SK-N-MC (cell line): Measurements from ENCODE around the gene KRTAP1-4.
"Not testable (repeated sequence)": the region's sequence is repeated elsewhere in the genome, so short reads cannot be mapped to it uniquely, and the experiment has no call there.

Source experiments
- DNase-seq: peaks from one replicate; pipeline ENCODE4 v3.0.0-alpha.2; 2011; ENCODE audit warnings: low read depth, low spot score
- H3K27ac ChIP-seq: fragments of 200-600 bp; sonication (generic); 2 replicates; pipeline ENCODE4 v1.5.1; 2016; ENCODE audit warnings: mixed run types
- H3K36me3 ChIP-seq: fragments of 200-600 bp; sonication (generic); 2 replicates; pipeline ENCODE4 v1.6.1; 2017; ENCODE audit warnings: antibody characterized with exemption, low read length, mixed read lengths; ENCODE audit not compliant: insufficient read depth
- H3K4me3 ChIP-seq: fragments of 200-600 bp; sonication (generic); 2 replicates; pipeline ENCODE4 v1.5.1; 2016
- H3K9ac ChIP-seq: fragments of 200-600 bp; sonication (generic); 2 replicates; pipeline ENCODE4 v1.8.0; 2017; ENCODE audit warnings: mixed run types, mixed read lengths; ENCODE audit not compliant: insufficient read length
- H3K9me3 ChIP-seq: fragments of 200-600 bp; sonication (generic); 2 replicates; pipeline ENCODE4 v1.6.1; 2017; ENCODE audit warnings: low read depth, mild to moderate bottlenecking, antibody characterized with exemption, low read length, moderate library complexity, mixed read lengths
- EZH2 ChIP-seq: fragments of 200-600 bp; sonication (generic); IDR thresholded peaks from one replicate; pipeline ENCODE4 v1.6.1; 2017; ENCODE audit warnings: antibody characterized with exemption
- FOXP2 ChIP-seq: optimal IDR thresholded peaks from 2 replicates; pipeline ENCODE3; 2011; ENCODE audit warnings: mild to moderate bottlenecking, moderate library complexity; ENCODE audit not compliant: insufficient read depth; ENCODE audit errors: extremely low read length, control extremely low read depth
- POLR2AphosphoS5 ChIP-seq: IDR thresholded peaks from 2 replicates; pipeline ENCODE4 v1.6.1; 2012; ENCODE audit warnings: mild to moderate bottlenecking, low read depth, low read length, borderline replicate concordance

The KRTAP1-4 gene

GRCh38 chr17:41054025-41054424, 24.0 kb upstream of the KRTAP1-4 start:
- H3K9me3 ChIP-seq = peaks cover 3% of the 10 kb centered on the region; the same call in 1 of the 2 replicates
- TF ChIP-seq POLR2AphosphoS5 = no peak
- no peak for TF ChIP-seq FOXP2
- no peak for TF ChIP-seq EZH2
- H3K9ac ChIP-seq = no peak overlapping the region
- H3K4me3 ChIP-seq = no peak overlapping the region
- H3K36me3 ChIP-seq = no peaks in the 10 kb centered on the region
- DNase-seq = no peak
- H3K27ac ChIP-seq = no peak overlapping the region

GRCh38 chr17:41052566-41052965, 22.6 kb upstream of the KRTAP1-4 start:
- Histone ChIP-seq H3K27ac (no peak overlapping the region), H3K36me3 (no peaks in the 10 kb centered on the region), H3K9ac (no peak overlapping the region), H3K4me3 (no peak overlapping the region), H3K9me3 (peaks cover 3% of the 10 kb centered on the region; the same call in 1 of the 2 replicates)
- no peak for DNase-seq
- TF ChIP-seq EZH2 (no peak), FOXP2 (no peak), POLR2AphosphoS5 (no peak)

- DNase-seq = no peak
- H3K9ac ChIP-seq = peak overlapping the region; percentile 46
- peak overlapping the region; percentile 55 for H3K4me3 ChIP-seq
- peak overlapping the region; percentile 81 for H3K27ac ChIP-seq
- peaks cover 3% of the 10 kb centered on the region; the same call in 1 of the 2 replicates for H3K9me3 ChIP-seq
- TF ChIP-seq FOXP2 (no peak), POLR2AphosphoS5 (no peak), EZH2 (no peak)
- H3K36me3 ChIP-seq = no peaks in the 10 kb centered on the region
Observed at GRCh38 chr17:41049110-41049509, 19.1 kb upstream of the KRTAP1-4 start.

- Histone ChIP-seq H3K9me3 (peaks cover 3% of the 10 kb centered on the region; the same call in 1 of the 2 replicates), H3K27ac (peak overlapping the region; percentile 81), H3K36me3 (no peaks in the 10 kb centered on the region), H3K9ac (peak overlapping the region; percentile 46), H3K4me3 (peak overlapping the region; percentile 55)
- TF ChIP-seq FOXP2 (no peak), POLR2AphosphoS5 (no peak), EZH2 (no peak)
- no peak for DNase-seq
Observed at GRCh38 chr17:41048441-41048840, 18.4 kb upstream of the KRTAP1-4 start.

GRCh38 chr17:41046735-41047465, 16.9 kb upstream of the KRTAP1-4 start, which contains the start of gene KRTAP2-1:
Gene KRTAP2-1 (minus strand): TSS chr17:41047316. CDS start chr17:41047267, 49 bp downstream.
- H3K27ac ChIP-seq, H3K36me3 ChIP-seq, H3K4me3 ChIP-seq, H3K9ac ChIP-seq, DNase-seq, H3K9me3 ChIP-seq: not testable (repeated sequence)

GRCh38 chr17:41042953-41043352, 13.0 kb upstream of the KRTAP1-4 start:
- H3K4me3 ChIP-seq = no peak overlapping the region
- peaks cover 6% of the 10 kb centered on the region; the same call in 1 of the 2 replicates for H3K9me3 ChIP-seq
- TF ChIP-seq FOXP2 (no peak), POLR2AphosphoS5 (no peak), EZH2 (no peak)
- no peaks in the 10 kb centered on the region for H3K36me3 ChIP-seq
- DNase-seq = no peak
- no peak overlapping the region for H3K27ac ChIP-seq
- H3K9ac ChIP-seq = no peak overlapping the region

- not testable (repeated sequence) for DNase-seq, H3K9me3 ChIP-seq, H3K9ac ChIP-seq, H3K4me3 ChIP-seq, H3K36me3 ChIP-seq, H3K27ac ChIP-seq
Observed at GRCh38 chr17:41040783-41041571, 11.0 kb upstream of the KRTAP1-4 start, which contains the start of gene KRTAP1-1. Gene KRTAP1-1 (minus strand): TSS chr17:41041450. CDS start chr17:41041397, 53 bp downstream.

GRCh38 chr17:41037853-41038350, 7.9 kb upstream of the KRTAP1-4 start:
- H3K27ac ChIP-seq = no peak overlapping the region
- no peak overlapping the region for H3K9ac ChIP-seq
- no peak for TF ChIP-seq EZH2
- no peak for TF ChIP-seq POLR2AphosphoS5
- no peak for TF ChIP-seq FOXP2
- peaks cover 5% of the 10 kb centered on the region; the same call in 1 of the 2 replicates for H3K9me3 ChIP-seq
- no peaks in the 10 kb centered on the region for H3K36me3 ChIP-seq
- no peak for DNase-seq
- H3K4me3 ChIP-seq = no peak overlapping the region

GRCh38 chr17:41034346-41034935, 4.4 kb upstream of the KRTAP1-4 start, which contains the start of gene KRTAP1-3:
Gene KRTAP1-3 (minus strand): TSS chr17:41034874. CDS start chr17:41034821, 53 bp downstream.
- not testable (repeated sequence) for H3K4me3 ChIP-seq, H3K9ac ChIP-seq, H3K27ac ChIP-seq, DNase-seq, H3K36me3 ChIP-seq, H3K9me3 ChIP-seq
